Stimulated activated CD4-positive, alpha-beta T cell treated with anti-CD3 and anti-CD28 coated beads, Interleukin-2, amount 100 ng/mL, for 24 hours (primary cell): ENCODE results near the gene CADM2.
A peak's percentile ranks its signal among the peaks of the same experiment; 100 is the strongest.

Experiments
- DNase-seq, 2 donors: peaks; one replicate each; pipeline ENCODE4 v3.0.0-alpha.2; 2020

The CADM2 gene

DNA sequence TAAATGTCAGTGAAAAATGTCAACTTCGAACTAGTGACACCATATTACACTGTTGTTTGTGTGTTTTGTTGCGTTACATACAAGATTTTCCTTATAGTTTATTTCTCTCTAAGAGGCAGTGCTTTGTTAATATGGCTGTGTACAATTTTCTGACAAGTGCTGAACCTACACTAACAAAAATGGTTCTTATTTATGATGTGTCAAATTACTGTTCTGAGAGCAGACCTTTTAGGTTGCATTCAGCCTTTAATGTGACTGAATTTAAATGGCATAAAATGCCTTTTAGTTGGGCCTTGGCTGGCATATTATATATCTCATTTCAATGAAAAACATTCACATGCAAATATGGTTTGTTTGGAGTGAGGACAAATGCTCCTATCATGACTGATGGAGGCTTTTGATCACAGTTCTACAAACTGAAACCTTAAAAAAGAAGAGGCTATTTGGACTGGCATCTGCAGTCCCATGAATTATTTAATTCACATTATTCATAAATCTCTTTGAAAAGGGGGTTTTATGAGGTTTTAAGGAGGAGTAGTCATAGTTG, 750.6 kb downstream of the CADM2 start:
- DNase-seq: no peak

DNA sequence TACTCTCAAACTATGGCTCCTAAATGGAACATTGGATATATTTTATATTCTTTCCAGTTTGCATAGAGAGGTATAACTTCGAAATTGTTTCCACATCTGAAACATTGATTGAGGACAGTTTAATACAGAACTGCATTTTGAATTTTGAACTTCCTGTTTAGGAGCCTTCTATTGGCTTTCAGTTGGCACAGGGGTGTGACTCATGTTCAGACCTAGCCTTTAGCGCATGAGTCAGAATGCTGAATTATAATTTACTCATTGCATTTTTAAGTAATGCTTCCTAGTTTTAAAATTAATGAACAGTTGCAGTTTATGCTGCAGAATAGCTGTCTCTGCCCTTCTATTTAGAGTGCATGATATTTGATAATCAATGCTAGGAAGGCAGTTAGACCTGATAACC, 751.7 kb downstream of the CADM2 start:
- no peak for DNase-seq

DNA sequence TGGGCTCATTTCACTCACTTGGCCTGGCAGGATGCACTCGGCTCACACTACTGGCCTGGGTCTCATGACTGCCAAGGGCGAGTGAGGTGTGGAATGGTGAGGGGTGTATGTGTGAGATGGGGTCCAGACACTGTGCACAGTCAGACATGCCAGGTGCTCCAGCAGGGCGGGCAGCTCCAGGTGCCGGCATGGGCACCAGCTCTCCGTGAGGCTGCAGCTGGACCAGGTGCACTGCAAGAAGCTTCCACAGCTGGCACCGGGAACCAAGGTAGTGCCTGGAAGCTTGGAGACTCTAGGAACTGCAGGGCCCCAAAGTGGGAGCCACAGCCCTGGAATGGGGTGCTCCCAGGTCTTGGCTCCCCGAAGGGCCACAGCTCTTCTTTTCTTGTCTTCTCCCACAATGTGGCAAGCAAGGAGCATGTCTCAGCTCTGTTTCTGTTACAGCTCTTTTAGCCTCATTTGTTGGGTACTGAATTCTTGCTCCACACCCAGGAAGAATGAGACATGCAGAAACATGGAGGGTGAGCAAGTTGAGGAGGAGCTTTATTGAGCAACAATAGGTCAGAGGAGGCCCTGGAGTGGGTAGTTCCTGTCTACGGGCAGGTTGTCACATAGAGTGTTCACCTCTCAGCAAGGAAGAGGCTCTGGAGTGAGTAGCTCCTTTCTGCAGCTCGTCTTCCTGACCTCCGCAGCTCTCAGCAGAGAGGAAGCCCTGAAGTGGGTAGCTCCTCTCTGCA, 762.8 kb downstream of the CADM2 start:
- DNase-seq: no peak

DNA sequence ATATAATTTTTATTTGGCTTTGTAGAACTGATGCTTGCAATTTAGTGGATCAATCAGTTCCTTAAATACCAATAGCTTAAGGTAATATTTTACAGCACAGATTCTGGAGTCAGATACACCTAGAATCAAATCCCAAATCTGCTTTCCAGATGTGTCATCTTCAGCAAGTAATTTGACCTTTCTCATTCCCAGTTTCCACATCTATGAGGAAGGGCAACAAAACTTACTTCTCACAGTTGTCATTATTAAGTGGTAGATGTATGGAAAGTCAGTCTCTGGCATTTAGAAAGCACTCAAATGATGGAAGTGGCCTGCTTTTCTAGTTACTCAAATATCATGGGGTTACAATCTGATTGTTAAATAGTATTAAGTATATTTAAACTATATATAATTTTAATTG, 767.0 kb downstream of the CADM2 start:
- DNase-seq: no peak

DNA sequence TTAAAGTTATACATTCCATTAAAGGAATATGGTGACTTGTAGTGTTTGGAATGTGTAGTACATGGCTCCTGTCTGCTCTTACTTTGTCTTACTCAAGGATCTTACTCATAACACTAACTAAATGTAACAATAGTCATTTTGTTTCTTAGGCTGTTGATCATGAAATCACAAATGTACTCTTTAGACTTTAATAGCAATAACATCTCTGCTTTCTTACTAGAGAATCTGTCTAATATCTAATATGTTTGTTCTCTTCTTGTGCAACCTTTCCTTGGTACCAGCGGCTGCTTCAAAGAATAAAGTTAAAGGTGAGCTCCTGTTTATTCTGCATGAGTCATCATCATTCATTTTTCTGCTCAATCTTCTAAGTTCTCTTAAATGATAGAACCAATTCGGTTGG, 767.5 kb downstream of the CADM2 start:
- no peak for DNase-seq

DNA sequence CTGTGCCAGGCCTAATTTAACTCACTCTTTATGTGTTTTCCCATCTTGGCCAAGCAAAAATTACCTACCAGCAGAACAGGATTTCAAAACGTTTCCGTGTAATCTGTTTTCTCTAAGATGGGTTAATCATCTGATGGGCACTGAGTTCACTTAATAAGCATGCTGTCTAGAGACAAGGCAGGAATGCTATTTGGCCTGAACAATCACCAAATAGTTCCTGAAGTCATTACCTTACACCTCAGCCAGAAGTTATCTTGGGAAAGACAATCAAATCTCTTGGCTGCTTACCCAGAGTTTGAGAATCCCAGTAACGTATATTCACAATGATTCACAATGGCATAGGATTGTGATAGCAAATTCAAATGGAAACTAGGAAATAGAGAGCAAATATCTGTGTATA, 779.1 kb downstream of the CADM2 start:
- DNase-seq: no peak

DNA sequence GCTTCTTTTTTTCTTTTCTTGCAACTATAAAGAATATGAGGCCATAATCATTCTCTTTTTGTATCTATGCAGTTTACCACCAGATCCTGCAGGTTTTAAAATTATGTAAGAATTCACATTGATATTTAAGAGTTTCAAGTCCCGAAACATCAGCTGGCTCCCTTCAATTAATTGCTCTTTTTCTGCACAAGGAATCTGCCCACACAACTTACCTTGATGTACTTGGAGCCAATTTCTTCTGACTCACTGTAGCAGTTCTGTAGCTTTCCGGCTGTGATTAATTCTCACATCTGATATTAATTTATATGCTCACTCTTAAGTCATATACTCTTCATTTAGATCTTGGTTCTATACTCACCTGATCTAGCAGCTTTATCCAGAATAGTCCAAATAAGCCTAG, 781.8 kb downstream of the CADM2 start:
- no peak for DNase-seq

DNA sequence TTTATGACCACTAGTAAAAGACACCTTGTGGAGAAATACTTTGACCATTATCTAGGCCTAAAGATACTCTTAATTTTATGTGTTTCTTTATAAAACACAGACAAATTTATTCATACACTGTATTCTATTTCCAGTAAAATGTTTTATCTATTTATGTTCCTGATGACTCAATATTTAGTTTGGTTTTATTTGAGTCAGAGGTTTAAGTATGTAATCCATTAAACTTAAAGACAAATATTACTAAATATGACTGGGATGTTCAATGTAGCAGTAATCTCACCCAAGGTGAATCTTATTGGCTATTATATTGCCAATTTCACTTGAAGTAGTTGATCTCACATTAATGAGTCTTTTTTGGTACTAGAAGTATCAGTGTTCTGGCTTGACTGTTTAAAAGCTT, 799.7 kb downstream of the CADM2 start:
- DNase-seq: no peak

DNA sequence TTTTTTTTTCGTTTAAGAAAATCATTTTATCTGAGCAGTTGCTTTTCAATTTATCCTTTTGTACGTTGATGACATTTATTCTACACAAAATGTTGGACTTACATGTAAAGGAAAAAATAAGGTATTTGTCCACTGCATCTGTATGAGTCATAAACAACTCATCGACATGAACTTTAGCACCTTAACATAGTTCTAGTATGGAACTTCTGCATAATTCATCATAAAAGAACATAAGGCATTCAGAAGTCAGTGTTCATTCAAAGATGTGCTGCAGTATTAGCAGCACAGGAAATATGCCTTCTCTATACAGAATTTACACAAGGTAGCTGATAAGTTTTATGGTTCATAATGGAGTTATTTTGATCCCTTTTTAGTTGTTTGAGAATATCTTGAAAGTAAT, 801.6 kb downstream of the CADM2 start:
- DNase-seq: no peak

DNA sequence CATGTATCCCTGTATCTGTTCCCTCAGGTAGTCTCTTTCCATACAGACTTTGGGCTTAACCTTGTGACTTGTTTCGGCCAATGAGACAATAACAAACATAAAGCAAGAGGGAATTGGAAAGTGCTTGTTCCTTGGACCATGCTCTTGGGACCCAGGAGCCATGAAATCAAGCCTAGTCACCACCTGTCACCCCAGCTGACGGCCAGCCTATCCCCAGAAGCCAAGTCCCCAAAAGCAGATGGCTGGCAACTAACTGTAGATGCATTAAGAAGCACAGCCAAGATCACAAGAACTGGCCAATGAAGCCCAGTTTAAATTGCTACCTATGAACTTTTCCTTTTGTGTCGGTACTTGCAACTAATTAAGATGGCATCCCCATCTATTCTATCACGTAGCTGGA, 822.0 kb downstream of the CADM2 start:
- DNase-seq: no peak

DNA sequence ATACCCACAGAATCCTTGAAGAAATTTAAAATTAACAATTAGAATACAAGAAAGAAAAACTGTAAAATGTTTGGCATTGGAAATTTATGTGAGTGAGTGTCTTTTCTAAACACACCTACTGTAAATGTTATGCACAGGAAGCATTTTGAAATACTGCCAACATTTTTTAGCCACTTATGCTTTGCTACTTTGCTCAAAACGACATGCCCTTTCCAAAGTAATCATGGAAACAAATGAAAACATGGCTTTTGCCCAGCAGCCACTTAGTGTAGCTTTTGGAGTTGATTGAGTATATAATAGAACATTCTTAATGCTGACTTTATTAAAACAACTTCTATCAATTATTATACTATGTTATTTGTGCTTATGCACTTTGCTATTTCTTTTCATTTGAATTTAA, 823.0 kb downstream of the CADM2 start:
- DNase-seq: no peak

DNA sequence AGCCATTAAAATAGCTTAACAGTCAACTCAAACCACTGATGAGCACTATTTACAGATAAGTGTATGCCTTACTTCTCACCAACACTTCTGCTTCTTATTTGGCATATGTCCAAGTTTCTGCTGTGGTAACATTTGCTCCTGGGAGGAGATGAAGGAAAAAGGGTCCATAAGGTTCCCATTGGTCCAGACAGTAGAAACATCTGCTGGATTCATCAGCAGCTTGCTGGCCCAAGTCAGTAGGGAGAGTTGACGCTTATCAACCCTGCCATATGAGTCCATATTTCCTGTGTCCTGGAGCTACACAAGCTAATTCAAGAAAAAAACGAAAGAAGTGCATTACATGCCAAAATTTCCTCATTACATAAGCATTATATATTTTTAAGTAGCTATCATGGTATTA, 824.5 kb downstream of the CADM2 start:
- no peak for DNase-seq

DNA sequence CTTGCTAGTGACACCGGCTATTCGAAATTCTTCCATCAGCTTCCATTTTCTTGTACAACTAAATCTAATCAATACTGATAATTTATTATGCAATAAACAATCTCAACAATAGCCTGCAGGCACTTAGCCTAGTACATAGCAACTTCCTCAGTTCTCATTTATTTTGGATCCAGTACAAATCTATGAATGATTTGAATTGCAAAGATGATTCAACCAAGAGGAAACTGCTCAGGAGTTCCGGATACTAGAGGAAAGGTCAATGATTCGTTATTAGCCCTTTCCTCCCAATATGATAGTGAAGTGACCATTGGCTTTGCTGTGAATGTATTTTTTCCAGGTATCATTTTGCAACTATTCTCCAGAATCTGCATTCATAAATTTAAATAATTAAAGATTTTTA, 827.0 kb downstream of the CADM2 start:
- DNase-seq: no peak

DNA sequence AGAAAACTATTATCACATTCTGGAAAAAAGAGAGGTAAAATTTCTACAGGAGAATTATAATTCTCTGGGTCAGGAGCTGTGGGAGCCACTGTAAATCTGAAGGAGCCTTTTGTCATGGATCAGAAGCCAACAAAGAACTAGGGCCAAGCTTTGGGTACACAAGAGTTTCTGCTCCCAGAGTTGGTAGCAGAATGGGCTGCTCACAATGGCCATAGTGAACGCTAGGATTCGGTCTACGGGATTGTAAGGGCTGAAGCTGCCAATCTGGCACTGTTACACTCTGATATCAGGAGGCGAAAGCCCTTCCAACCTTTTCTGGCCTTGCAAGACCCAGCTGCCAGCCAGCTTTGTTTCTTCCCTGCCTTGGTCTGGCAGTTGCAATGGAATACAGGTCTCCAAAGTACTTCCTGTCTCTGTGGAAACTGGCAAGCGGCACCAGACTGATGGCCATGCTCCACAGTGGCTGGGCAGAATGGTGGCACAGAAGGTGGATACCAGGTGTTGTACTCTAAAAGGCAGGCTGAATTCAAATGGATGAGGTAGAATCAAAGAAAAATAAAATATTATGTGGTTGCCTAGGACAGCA, 831.7 kb downstream of the CADM2 start:
- no peak for DNase-seq

DNA sequence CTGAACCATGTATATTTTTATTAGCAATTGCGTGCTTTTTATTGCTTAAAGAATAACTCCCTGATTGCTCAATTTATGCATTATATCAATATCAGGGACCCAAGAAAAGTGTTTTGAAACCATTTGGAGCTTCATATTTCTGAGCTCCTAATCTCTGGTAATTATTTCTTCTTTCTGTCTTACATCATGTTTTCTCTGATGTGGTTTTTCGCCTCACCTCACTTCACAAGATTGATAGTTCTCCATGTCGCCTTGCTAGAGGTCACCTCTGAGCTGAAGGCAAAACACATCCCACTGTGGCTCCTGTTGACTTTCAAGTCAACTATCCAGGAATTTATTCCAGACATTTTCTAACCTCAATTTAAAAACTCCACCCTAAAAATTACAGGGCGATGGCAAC, 837.4 kb downstream of the CADM2 start:
- DNase-seq: no peak

DNA sequence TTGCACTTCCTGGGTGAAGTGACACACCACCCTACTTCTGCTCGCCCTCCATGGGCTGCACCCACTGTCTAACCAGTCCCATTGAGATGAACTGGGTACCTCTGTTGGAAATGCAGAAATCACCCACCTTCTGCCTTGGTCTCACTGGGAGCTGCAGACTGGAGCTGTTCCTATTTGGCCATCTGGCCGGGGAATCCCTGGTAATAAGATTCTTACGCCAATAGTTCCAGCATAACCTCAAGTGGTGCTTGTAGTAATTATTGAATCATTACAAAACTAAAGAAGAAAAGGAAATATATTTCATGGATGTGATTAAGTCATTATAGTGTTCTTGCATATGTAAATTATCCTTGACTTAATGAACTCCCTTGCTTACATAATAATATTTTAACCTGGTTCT, 841.9 kb downstream of the CADM2 start:
- DNase-seq: no peak

DNA sequence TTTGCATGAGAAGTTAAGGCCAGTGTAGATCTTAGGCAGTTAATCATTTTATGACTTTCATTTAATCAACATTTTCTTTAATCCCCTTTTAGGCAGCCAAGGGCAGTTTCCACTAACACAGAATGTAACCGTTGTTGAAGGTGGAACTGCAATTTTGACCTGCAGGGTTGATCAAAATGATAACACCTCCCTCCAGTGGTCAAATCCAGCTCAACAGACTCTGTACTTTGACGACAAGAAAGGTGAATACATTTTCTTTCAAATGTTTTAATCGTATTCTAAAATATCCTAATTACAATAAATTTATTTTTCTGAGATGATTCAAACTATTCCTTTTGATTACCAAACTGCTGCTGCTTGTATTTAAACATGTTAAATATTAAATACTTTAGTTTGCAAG, 843.2 kb downstream of the CADM2 start:
- no peak for DNase-seq

DNA sequence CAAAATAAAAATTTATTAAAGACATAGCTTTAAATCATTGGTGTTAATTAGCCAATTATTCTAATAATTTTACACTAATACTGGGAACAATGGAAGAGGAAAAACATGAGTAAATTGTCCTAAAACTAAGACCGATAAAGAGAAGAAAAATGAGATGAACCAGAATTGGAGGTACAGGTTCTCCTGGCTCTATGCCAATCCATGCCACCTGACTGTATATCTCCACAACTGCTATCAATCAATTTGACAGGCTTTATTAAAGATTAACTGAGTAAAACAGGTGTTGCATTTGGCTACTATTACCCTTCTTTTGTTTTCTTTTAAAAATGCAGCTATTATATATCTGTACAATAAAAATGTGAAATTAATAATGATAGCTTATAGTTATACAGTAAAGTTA, 850.0 kb downstream of the CADM2 start:
- no peak for DNase-seq

DNA sequence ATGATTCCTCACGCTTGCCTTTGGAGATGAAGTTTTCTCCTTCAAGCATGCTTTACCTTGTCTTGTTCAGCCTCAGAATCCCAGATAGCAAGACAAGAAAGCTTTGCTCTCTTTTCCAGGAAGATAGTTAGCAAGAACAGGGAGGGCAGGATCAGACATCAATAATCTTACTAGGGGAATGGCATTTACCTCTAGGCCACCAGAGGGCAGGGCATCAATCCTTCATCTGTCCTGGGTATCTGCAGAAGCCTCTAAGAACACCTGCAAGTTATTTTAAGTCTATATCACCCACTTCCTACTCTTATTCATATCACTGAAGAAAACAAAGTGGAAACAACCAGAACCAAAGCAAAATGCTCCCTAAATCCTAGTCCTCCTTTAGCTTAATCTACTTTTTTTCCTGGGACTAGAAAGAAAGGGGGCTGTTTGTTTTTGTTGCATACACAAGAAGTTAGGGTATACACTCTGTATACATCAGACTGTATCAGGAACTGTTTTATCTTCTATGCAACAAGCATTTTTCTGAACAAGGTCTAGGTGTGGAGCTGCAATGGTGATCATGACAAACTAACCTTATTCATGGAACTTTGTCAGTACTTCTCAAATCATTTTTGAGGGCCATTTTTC, 862.5 kb downstream of the CADM2 start:
- peak in 1 of 2 donors; percentile 1 for DNase-seq

DNA sequence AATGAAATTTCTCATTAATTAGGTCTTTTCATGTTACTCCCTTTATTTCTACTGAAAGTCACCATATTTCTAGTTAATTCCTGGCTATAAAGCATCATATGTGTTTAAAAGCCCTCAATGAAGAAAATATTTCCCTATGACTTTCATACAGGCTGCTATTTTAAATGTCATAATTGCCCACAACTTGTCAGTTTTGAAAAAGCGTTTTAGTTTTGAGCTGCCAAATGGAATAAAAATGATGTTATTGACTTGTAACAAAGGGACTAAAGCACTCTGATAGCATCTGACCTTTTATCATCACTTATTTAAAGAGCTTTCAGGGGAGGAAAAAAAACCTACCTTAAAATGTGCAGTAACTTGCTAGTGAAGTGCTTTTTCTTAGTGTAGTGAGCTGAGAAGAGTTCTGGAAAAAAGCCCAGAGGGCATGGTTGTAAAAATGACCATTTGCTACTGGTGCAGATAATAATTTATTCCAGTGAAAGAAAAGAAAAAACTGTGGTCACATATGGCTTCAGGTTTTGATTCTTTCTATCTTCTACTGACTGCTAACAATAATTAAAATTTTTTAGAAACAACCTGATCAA, 877.2 kb downstream of the CADM2 start:
- no peak for DNase-seq

DNA sequence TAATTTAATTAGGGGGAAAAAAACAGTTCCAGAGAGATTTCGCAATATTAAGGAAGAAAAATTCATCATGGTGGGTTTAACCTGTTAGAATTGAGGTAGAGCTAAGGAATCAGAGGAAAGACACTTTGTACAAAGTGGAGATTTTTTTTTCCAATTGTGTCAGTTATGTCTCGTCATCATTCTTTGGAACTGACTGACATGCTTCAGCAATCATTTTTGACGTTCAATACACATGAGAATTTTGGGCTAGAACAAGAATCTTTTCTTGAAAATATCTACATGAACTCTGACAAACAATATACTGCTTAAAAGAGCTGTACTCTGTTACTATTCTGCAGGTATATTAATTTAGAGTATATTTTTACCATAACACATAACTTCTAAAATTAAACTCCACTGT, 878.6 kb downstream of the CADM2 start:
- no peak for DNase-seq

DNA sequence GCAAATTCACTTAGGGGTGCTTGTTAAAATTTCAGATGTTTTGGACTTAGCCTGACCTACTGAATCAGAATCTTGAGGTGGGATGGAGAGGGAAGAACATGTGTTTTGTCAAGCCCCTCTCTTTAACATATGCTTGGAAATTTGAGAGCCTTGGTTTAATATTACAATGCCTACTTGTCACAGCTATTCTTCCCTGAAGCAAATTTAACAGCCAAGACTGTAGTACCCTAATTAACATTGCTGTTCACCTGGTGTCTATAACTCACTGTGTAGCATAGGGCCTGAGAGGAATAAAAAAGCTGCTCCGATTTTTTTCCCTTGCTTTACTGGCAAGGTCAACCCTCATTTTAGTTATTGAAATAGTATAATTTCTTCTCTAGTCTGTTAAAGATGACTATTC, 880.1 kb downstream of the CADM2 start:
- no peak for DNase-seq

DNA sequence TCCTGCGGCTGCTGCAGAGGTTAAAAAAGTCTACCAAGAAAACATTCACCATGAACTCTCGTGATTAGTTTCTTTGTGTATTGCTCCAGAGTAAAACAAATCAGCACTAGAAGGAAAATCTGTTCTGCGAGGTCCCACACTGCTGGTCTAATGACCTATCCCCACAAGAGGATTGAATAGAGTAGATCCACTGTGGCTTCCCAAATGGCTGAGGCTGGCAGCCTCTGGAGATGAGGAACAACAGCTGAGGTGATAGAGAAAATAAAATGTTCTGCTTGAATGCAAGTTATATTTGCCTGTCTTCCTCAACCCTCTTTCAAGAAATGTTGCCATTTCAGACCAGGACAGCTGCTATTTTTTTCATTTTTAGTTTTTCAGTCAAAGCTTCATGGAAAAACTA, 883.3 kb downstream of the CADM2 start:
- no peak for DNase-seq

DNA sequence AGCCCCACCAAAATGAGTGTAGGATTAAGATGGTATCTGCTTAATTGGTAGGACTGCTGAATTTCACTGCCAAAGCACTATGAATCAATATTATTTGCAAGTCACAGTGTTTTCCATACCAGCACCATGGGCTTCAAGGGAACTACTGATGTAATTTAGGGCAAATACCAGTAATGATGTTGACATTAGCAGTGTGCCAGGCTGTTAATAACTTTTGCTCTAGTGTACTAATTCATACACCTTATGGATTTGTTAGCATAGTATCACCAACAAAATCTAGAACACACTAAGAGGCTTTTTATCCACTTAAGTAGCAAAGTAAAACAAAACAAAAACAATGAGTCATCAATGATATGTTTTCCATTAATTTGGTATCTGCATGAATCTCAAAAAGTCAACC, 888.2 kb downstream of the CADM2 start:
- DNase-seq: no peak
